ENCODE measurements around the gene PTPRZ1. TPM values are rescaled to one million over a fixed set of nuclear protein-coding genes. Genes with fewer than 3 reads are reported as not detected.

The PTPRZ1 gene
- total and polyA plus RNA-seq, 2 of the 8 experiments (the other 6 are each of a cell fraction or from before 2014, with no cell fraction given): 112 to 135 TPM

GRCh38 chr7:122100021-122100420 is 227.1 kb downstream of the PTPRZ1 start:
- CTCF ChIA-PET (ENCODE audit: partially characterized antibody): no interaction called here

More at GRCh38 chr7:122100021-122100420, 227.1 kb downstream of the PTPRZ1 start:
- no peak for FAIRE-seq
- Histone ChIP-seq H3K36me3 (ENCODE audit: control insufficient read depth in 2 of 4, insufficient read depth in 4 of 4, low read length in 3 of 4) (peaks cover 16 to 100% (median 61%) of the 10 kb centered on the region in 4 experiments), H3K18ac (ENCODE audit: extremely low read depth, low read length) (no peak overlapping the region), H2AK5ac (ENCODE audit: low read depth, low read length) (no peak overlapping the region), H3K4me2 (ENCODE audit: insufficient read depth in 1 of 2, low read depth in 2 of 2, low read length in 2 of 2) (no peak overlapping the region), H2BK12ac (ENCODE audit: low read depth, low read length) (no peak overlapping the region), H3K79me2 (ENCODE audit: control insufficient read depth in 1 of 2, insufficient read depth in 2 of 2, low read length in 2 of 2) (peaks cover 0 to 66% of the 10 kb centered on the region in 2 experiments; a peak in 2 of 4 replicates), H3K4ac (replicated peaks; ENCODE audit: insufficient read length, low read depth, low read length) (no peak overlapping the region), H3K23ac (ENCODE audit: insufficient read length) (no peak overlapping the region), H3K56ac (replicated peaks; ENCODE audit: insufficient read length, low read depth, low read length) (no peak overlapping the region), H3K79me1 (ENCODE audit: low read depth, low read length) (no peaks in the 10 kb centered on the region), H4K20me1 (replicated peaks in 1 of 2; ENCODE audit: control insufficient read depth in 1 of 2, insufficient read depth in 2 of 2, low read length in 2 of 2) (peaks cover 0 to 4% of the 10 kb centered on the region in 2 experiments), H3K9ac (replicated peaks in 1 of 4; ENCODE audit: extremely low read depth in 1 of 4, low read depth in 3 of 4, low read length in 3 of 4) (no peak overlapping the region), H4K91ac (replicated peaks; ENCODE audit: insufficient read length, low read length) (no peak overlapping the region), H3K9me3 (ENCODE audit: insufficient read depth in 2 of 2, low read depth in 1 of 2, low read length in 1 of 2) (no peaks in the 10 kb centered on the region; a peak in 1 of 4 replicates), H2BK20ac (ENCODE audit: low read length) (no peak overlapping the region), H3K23me2 (ENCODE audit: low read depth, low read length) (no peaks in the 10 kb centered on the region), H2BK5ac (ENCODE audit: low read depth, low read length) (no peak overlapping the region), H2AFZ (ENCODE audit: low read length) (no peak overlapping the region), H3K14ac (ENCODE audit: insufficient read length) (no peak overlapping the region), H4K8ac (ENCODE audit: extremely low read depth, insufficient read depth, low read length) (no peak overlapping the region), H3K27ac (ENCODE audit: low read depth, low read length) (no peak overlapping the region), H4K5ac (ENCODE audit: insufficient read length, low read depth, low read length) (no peak overlapping the region), H3K4me1 (replicated peaks in 1 of 4; ENCODE audit: control insufficient read depth in 3 of 4, insufficient read depth in 4 of 4, low read length in 3 of 4) (no peaks in the 10 kb centered on the region; a peak in 1 of 7 replicates), H3K4me3 (ENCODE audit: extremely low read depth in 1 of 4, insufficient read depth in 2 of 4, low read depth in 3 of 4, low read length in 4 of 4) (no peak overlapping the region), H2BK15ac (ENCODE audit: low read length) (no peak overlapping the region), H2BK120ac (replicated peaks; ENCODE audit: low read depth, low read length) (no peak overlapping the region), H3K27me3 (replicated peaks in 1 of 4; ENCODE audit: control insufficient read depth in 3 of 4, extremely low read depth in 1 of 4, insufficient read depth in 3 of 4, low read length in 3 of 4) (no peaks in the 10 kb centered on the region)
- POLR2A ChIA-PET (ENCODE audit: partially characterized antibody): interaction anchor here (0.7 to 1.7 kb wide), 3 partner anchors 9 to 923 kb away, joined by 3 to 4 read pairs (median 3); no protein-coding TSS in a partner anchor
- no peak for DNase-seq (ENCODE audit: low read depth in 1 of 2, low spot score in 2 of 2)
- TF ChIP-seq MAX (IDR thresholded peaks at IDR 0.05): no peak
- no peak for TF ChIP-seq PHF8 (conservative IDR thresholded peaks at IDR 0.05; ENCODE audit: low read depth, low read length)
- no peak for TF ChIP-seq FOSL1 (IDR thresholded peaks at IDR 0.05; ENCODE audit: insufficient read depth, low read depth, low read length)
- TF ChIP-seq CHD2 (IDR thresholded peaks at IDR 0.05; ENCODE audit: low read length): no peak
- TF ChIP-seq RAD21 (IDR thresholded peaks at IDR 0.05 in 1 of 2, conservative IDR thresholded peaks at IDR 0.05 in 1 of 2; ENCODE audit: low read depth in 2 of 2, low read length in 2 of 2): no peak
- TF ChIP-seq EP300 (IDR thresholded peaks at IDR 0.05; ENCODE audit: borderline replicate concordance in 1 of 2, low read depth in 2 of 2, low read length in 2 of 2): no peak
- TF ChIP-seq GABPA (IDR thresholded peaks at IDR 0.05; ENCODE audit: borderline replicate concordance, insufficient read depth, low read length): no peak
- TF ChIP-seq ASH2L (IDR thresholded peaks at IDR 0.05; ENCODE audit: low read length): no peak
- TF ChIP-seq TBP (IDR thresholded peaks at IDR 0.05; ENCODE audit: low read depth, low read length): no peak
- TF ChIP-seq BRCA1 (IDR thresholded peaks at IDR 0.05; ENCODE audit: low read depth, low read length): no peak
- no peak for TF ChIP-seq GTF2F1 (IDR thresholded peaks at IDR 0.05; ENCODE audit: borderline replicate concordance, low read depth, low read length)
- no peak for TF ChIP-seq ZNF274 (IDR thresholded peaks at IDR 0.05; ENCODE audit: borderline replicate concordance, extremely low read depth, low read length)
- no peak for TF ChIP-seq SRF (IDR thresholded peaks at IDR 0.05; ENCODE audit: low read depth, low read length)
- 91% methylated on average over 3 of the region's 3 CpGs; no CpG with 5 or more reads in 1 of the 2 experiments for WGBS, 2 experiments (ENCODE audit: extremely low coverage in 1 of 2, insufficient coverage in 1 of 2, insufficient read length in 1 of 2, insufficient replicate concordance in 2 of 2, low coverage in 1 of 2, low lambda C conversion rate in 2 of 2, missing lambda C conversion rate in 1 of 2)

Data from H1 (cell line).